DOHH2 (cell line): ENCODE results near the gene ST6GALNAC6.

Source experiments
- H3F3A ChIP-seq: fragments of 200-600 bp; sonication (generic), shearing (Covaris generic); 2 replicates; pipeline ENCODE4 v1.6.0; 2016; ENCODE audit warnings: antibody characterized with exemption, mild to moderate bottlenecking; ENCODE audit not compliant: control insufficient read depth, insufficient read depth
- H3K27ac ChIP-seq: fragments of 200-600 bp; sonication (generic); 2 replicates; pipeline ENCODE4 v1.5.1; 2014; ENCODE audit warnings: low read depth, mild to moderate bottlenecking, low read length, moderate library complexity
- H3K27me3 ChIP-seq: fragments of 200-600 bp; sonication (generic); 2 replicates; pipeline ENCODE4 v1.6.1; 2014; ENCODE audit warnings: mild to moderate bottlenecking, low read length, mixed read lengths; ENCODE audit not compliant: control insufficient read depth
- H3K36me3 ChIP-seq: fragments of 200-600 bp; sonication (generic); 2 replicates; pipeline ENCODE4 v1.6.1; 2014; ENCODE audit warnings: mild to moderate bottlenecking, low read length, moderate library complexity, mixed read lengths; ENCODE audit not compliant: control insufficient read depth
- H3K4me1 ChIP-seq: fragments of 200-600 bp; sonication (generic); 2 replicates; pipeline ENCODE4 v1.6.1; 2014; ENCODE audit warnings: mild to moderate bottlenecking, low read length, mixed read lengths; ENCODE audit not compliant: control insufficient read depth
- H3K4me2 ChIP-seq: fragments of 200-600 bp; sonication (generic); 2 replicates; pipeline ENCODE4 v1.6.0; 2014; ENCODE audit warnings: mild to moderate bottlenecking, low read length, moderate library complexity
- H3K4me3 ChIP-seq: fragments of 200-600 bp; sonication (generic); 2 replicates; pipeline ENCODE4 v1.5.1; 2014; ENCODE audit warnings: mild to moderate bottlenecking, low read length, mixed read lengths
- H3K79me2 ChIP-seq: fragments of 200-600 bp; sonication (generic); 2 replicates; pipeline ENCODE4 v1.6.1; 2014; ENCODE audit warnings: mild to moderate bottlenecking, low read length, mixed read lengths; ENCODE audit not compliant: control insufficient read depth
- H3K9me2 ChIP-seq: fragments of 200-600 bp; sonication (generic); replicated peaks from 2 replicates; pipeline ENCODE4 v1.6.1; 2014; ENCODE audit warnings: mild to moderate bottlenecking, low read length, mixed read lengths; ENCODE audit not compliant: control insufficient read depth
- H3K9me3 ChIP-seq: fragments of 200-600 bp; sonication (generic); 2 replicates; pipeline ENCODE4 v1.6.1; 2014; ENCODE audit warnings: antibody characterized with exemption, low read length, mixed read lengths; ENCODE audit not compliant: control insufficient read depth, insufficient read depth
- H4K20me1 ChIP-seq: fragments of 200-600 bp; sonication (generic); 2 replicates; pipeline ENCODE4 v1.6.0; 2014; ENCODE audit warnings: low read depth, mild to moderate bottlenecking, antibody characterized with exemption, low read length, moderate library complexity; ENCODE audit not compliant: control insufficient read depth, insufficient read depth
- EZH2phosphoT487 ChIP-seq: fragments of 200-600 bp; sonication (generic); IDR thresholded peaks from 2 replicates; pipeline ENCODE4 v1.6.1; 2017; ENCODE audit warnings: borderline replicate concordance, mild to moderate bottlenecking, antibody characterized with exemption, low read length, moderate library complexity, mixed read lengths
- TF ChIP-seq, protein P1 (sequence below): fragments of 200-600 bp; sonication (generic); IDR thresholded peaks from one replicate; pipeline ENCODE4 v1.5.1; 2014; ENCODE audit warnings: antibody characterized with exemption, mild to moderate bottlenecking, low read depth, low read length; ENCODE audit not compliant: poor library complexity, severe bottlenecking

Gene ST6GALNAC6

DNA sequence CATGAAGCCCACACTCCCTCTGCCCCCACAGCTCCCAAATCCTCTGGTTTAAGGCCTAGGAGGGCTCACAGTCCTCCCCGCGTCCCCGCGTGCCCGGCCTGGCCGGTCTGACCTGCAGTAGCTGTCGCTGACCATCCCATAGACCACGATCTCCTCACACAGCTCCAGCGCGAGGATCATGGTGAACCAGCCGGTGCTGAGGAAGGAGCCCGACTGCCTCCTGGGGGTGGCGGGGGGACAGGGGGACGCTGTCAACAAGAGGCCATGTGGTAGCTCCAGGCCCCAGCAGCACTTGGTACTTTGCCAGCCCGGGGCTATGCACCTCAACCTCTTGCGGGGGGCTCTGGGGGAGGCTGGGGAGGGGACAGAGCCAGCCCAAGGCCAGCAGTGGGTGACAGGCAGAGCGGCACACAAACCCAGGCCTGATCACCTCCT lies 10.5 kb upstream of the ST6GALNAC6 start:
- Histone ChIP-seq H3K36me3 (peaks cover 65% of the 10 kb centered on the region), H3K9me2 (no peaks in the 10 kb centered on the region), H3K4me3 (no peak overlapping the region), H3K4me1 (peaks cover 51% of the 10 kb centered on the region), H3K27ac (no peak overlapping the region), H3K9me3 (no peaks in the 10 kb centered on the region), H4K20me1 (no peaks in the 10 kb centered on the region), H3K79me2 (peaks cover 4% of the 10 kb centered on the region), H3F3A (peaks cover 13% of the 10 kb centered on the region), H3K4me2 (no peak overlapping the region), H3K27me3 (no peaks in the 10 kb centered on the region)
- TF ChIP-seq, protein P1, sequence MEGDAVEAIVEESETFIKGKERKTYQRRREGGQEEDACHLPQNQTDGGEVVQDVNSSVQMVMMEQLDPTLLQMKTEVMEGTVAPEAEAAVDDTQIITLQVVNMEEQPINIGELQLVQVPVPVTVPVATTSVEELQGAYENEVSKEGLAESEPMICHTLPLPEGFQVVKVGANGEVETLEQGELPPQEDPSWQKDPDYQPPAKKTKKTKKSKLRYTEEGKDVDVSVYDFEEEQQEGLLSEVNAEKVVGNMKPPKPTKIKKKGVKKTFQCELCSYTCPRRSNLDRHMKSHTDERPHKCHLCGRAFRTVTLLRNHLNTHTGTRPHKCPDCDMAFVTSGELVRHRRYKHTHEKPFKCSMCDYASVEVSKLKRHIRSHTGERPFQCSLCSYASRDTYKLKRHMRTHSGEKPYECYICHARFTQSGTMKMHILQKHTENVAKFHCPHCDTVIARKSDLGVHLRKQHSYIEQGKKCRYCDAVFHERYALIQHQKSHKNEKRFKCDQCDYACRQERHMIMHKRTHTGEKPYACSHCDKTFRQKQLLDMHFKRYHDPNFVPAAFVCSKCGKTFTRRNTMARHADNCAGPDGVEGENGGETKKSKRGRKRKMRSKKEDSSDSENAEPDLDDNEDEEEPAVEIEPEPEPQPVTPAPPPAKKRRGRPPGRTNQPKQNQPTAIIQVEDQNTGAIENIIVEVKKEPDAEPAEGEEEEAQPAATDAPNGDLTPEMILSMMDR, result no peak
- no peak for TF ChIP-seq EZH2phosphoT487

DNA sequence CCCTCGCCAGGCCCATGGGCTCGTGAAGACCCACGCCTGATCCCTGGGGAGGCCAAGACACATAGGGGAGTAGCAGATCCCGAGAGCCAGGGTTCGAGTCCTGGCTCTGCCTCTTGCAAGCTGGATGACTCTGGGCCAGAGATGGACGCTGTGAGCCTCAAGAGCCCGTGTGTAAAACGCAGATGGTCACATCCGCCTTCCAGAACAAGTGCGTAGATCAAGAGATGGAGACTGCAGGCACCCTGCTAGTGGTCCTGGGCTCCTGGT lies 9.2 kb upstream of the ST6GALNAC6 start:
- Histone ChIP-seq H3K27ac (no peak overlapping the region), H3K27me3 (no peaks in the 10 kb centered on the region)

DNA sequence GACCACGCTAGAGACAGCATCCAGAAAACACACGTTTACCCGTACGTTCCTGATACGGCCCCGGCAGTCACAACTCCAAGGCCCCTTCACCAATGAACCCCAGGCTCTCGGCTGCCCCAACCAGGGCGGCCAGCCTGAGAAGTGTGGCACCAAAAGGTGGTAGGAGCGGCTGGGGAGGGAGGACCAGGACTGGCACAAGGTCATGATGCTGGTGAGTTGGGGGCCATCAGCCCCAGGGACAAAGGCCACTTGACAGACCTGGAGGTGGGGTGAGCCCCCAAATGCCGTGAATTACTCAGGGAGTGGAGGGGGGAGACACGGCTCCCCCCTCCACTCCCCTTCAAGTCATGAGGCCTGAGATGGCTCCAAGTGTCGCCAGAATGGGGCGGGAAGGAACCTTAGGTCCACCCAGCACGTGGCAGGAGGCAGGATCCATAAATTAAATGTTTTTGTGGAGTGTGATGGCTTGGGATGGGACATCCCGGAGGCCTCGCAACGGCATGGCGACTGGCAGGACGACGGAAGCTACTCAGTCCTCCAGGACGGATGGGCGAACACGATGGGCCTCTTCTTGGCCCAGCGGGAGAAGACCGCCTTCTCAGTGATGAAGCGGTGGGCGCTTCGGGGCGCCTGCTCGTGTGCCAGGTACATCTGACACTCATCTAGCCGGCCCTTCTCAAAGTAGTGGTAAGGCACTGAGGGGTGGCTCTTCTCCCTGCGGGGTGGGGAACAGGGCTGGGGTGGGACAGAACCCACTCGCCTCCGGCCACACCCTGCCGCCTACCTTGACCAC lies 8.7 kb upstream of the ST6GALNAC6 start:
- Histone ChIP-seq H3K9me3 (no peaks in the 10 kb centered on the region), H3K79me2 (no peaks in the 10 kb centered on the region; the same call in 1 of the 2 replicates), H3K9me2 (no peaks in the 10 kb centered on the region), H3F3A (peaks cover 28% of the 10 kb centered on the region), H3K4me1 (peaks cover 64% of the 10 kb centered on the region), H4K20me1 (no peaks in the 10 kb centered on the region), H3K27ac (no peak overlapping the region), H3K36me3 (peaks cover 63% of the 10 kb centered on the region), H3K27me3 (no peaks in the 10 kb centered on the region), H3K4me3 (no peak overlapping the region), H3K4me2 (no peak overlapping the region)
- TF ChIP-seq, protein P1, result no peak
- TF ChIP-seq EZH2phosphoT487, result no peak

More for the DNA sequence above, 9.2 kb upstream of the ST6GALNAC6 start:
- peaks cover 24% of the 10 kb centered on the region for H3F3A ChIP-seq
- H3K9me3 ChIP-seq, result no peaks in the 10 kb centered on the region
- H3K4me1 ChIP-seq, result peaks cover 58% of the 10 kb centered on the region
- no peak overlapping the region for H3K4me3 ChIP-seq
- H3K4me2 ChIP-seq, result no peak overlapping the region
- no peaks in the 10 kb centered on the region; the same call in 1 of the 2 replicates for H3K79me2 ChIP-seq
- no peaks in the 10 kb centered on the region for H3K9me2 ChIP-seq
- TF ChIP-seq, protein P1, result no peak
- TF ChIP-seq EZH2phosphoT487, result no peak
- H4K20me1 ChIP-seq, result no peaks in the 10 kb centered on the region
- H3K36me3 ChIP-seq, result peaks cover 64% of the 10 kb centered on the region
